GM19099 (cell line): ENCODE data around the gene MYO15B.

Experiments used
- POLR2A ChIP-seq: IDR thresholded peaks from 3 replicates; pipeline ENCODE4 v1.6.1; 2011; ENCODE audit warnings: low read depth; ENCODE audit not compliant: insufficient read length; ENCODE audit errors: extremely low read depth

MYO15B gene

DNA sequence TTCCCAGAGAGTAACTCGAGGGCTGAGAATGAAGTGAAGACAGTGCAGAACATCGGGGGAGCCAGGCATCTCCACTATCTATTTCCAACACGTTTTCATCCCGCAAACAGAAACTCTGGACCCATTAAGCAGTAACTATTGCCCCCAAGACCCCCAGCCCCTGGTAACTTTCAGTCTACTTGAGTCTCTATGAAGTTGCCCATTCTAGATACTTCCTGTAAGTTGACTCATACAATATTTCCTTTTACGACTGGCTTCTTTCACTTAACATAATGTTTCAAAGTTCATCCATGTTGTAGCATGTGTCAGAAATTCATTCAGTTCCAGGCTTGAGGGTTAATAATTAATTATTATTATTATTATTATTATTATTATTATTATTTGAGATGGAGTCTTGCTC lies 19.5 kb downstream of the MYO15B start:
- TF ChIP-seq POLR2A: no peak

DNA sequence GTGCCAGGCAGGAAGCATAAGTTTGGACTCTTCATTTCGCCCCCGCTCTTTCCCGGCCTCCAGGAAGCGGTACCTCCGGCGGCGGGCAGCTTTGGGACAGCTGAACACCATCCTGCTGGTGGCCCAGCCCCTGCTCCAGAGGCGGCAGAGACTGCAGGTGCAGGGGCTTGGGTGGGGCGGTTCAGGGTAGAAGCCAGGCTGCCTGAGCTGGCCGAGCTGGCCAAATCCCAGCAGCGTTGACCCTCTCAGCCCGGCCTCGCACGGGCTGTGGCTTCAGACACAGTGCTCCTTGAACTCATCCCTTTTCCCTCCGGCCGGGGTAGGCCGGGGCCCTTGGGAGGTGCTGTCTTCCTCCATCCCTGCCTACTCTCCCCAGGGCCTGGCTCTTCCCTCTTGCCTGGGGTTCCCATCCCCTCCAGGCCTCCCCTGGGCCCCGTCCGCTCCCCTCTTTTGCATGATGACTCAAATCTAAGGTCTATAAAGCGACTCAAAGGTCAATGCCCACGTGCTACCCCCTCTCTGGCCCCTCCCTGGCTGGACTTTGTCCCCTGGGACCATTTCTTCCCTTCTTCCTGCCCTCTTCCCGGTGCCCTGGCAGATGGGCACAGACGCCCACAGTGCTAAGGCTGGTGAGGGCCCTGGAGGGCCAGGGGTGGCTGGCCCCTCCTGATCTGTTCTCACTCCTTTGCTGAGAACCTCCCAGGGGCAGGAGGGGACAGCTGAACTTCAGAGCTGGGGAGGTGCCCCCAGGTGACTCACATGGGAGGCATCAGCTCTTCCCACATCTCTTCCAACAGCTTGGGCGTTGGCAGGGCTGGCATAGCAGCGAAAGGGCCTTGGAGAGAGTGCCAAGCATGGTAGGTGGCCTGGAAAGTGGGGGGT lies 22.7 kb downstream of the MYO15B start:
- no peak for TF ChIP-seq POLR2A

GRCh38 chr17:75611851-75612429 lies 24.3 kb downstream of the MYO15B start:
- TF ChIP-seq POLR2A: no peak

DNA sequence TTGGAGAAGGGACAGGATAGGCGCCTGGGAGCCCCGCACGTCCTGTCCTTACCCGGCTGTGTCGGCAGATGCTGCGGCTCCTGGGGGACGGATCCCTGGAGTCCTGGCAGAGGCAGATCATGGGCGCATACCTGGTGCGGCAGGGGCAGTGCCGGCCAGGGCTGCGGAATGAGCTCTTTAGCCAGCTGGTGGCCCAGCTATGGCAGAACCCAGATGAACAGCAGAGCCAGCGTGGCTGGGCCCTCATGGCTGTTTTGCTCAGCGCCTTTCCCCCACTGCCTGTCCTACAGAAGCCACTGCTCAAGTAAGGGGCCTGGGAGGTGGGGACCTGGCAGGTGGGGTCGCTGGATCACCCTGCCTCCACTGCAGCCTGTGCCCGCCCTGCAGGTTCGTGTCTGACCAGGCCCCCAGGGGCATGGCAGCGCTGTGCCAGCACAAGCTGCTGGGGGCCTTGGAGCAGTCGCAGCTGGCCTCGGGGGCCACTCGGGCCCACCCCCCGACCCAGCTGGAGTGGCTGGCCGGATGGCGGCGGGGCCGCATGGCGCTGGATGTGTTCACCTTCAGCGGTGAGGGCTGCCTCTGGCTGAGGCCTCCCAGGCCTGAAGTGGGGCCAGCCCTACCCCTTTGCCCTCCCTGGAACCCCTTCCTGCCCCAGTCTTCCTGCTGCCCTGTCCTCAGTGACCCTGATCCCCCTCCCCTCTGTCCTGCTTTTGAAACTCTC lies 25.5 kb downstream of the MYO15B start:
- TF ChIP-seq POLR2A: no peak

DNA sequence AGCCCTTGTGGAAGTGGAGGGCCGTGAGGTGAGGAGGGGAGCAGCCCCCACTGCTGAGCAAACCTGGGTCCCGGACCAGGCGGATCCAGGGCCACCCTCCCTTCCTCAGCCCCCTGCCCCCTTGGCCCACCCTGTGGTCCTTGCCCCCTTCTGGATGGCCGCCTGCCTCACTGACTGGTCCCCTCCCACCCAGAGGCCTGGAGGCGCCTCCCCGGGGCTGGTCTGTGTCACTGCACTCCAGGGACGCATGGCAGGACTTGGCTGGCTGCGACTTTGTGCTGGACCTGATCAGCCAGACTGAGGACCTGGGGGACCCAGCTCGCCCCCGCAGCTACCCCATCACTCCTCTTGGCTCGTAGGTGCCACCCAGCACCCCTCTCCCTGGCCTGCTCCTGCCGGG lies 26.4 kb downstream of the MYO15B start:
- TF ChIP-seq POLR2A: no peak

DNA sequence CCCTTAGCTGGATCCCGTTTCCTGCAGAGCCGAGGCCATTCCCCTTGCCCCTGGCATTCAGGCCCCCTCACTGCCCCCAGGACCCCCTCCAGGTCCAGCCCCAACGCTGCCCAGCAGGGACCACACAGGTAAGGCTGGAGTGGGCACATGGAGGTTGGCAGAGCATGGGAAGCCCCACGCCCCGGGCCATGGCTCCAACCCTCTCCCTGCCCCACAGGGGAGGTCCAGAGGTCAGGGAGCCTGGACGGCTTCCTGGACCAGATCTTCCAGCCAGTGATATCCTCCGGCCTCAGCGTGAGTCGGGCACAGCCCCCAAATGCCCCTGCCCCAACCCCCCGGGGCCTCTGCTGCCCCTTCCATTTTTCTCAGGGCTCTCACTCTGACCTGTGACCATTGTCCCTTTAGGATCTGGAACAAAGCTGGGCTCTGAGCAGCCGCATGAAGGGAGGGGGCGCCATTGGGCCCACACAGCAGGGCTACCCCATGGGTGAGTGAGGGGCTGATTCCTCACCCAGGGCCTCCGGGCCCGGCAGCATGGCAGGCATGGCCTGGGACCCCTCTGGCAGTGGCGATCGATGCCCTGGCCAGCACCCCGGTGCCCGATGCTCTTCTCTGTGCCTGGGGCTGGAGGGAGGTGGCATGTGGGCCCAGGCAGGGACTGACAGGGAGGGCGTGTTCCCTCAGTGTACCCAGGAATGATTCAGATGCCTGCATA lies 27.1 kb downstream of the MYO15B start:
- no peak for TF ChIP-seq POLR2A

GRCh38 chr17:75615301-75615700 lies 27.7 kb downstream of the MYO15B start:
- TF ChIP-seq POLR2A: no peak

GRCh38 chr17:75616521-75617122 lies 29.0 kb downstream of the MYO15B start:
- no peak for TF ChIP-seq POLR2A

GRCh38 chr17:75617218-75617617 lies 29.6 kb downstream of the MYO15B start:
- TF ChIP-seq POLR2A: no peak

- no peak for TF ChIP-seq POLR2A
Measured at GRCh38 chr17:75617675-75618074, 30.1 kb downstream of the MYO15B start.

- TF ChIP-seq POLR2A: no peak
Measured at GRCh38 chr17:75619506-75620431, 32.2 kb downstream of the MYO15B start.

- no peak for TF ChIP-seq POLR2A
Measured at GRCh38 chr17:75621489-75621888, 33.9 kb downstream of the MYO15B start.

DNA sequence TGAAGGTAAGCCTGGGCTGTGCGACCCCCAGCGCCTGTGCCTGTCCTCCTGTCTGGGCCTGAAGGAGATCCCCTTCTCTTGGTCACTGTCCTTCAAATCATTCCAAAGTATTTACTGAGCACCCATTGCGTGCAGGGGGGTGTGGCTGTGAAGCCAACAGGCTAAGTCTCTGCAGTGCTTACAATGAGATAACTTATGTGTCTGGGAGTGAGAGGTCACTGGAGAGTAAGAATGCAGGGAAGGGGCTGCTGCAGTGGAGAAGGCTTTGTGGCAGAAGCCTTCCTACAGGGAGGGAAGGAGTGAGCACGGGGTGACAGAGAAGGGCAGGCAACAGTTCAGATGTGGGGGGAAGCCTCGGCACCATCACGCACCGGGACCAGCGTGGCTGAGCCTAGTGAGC lies 34.5 kb downstream of the MYO15B start:
- TF ChIP-seq POLR2A: no peak
